HepG2 (cell line): ENCODE results near the gene TRIM34. TPM values are rescaled to one million over a fixed set of nuclear protein-coding genes. Genes with fewer than 3 reads are reported as not detected.
A peak's percentile ranks its signal among the peaks of the same experiment; 100 is the strongest.

Experiments used
- E2F2 ChIP-seq: sonication (generic); formaldehyde crosslinking; IDR thresholded peaks from 2 replicates; pipeline ENCODE4 v1.4.0; 2020; ENCODE audit warnings: missing genetic modification reagents, borderline replicate concordance
- HDAC6 ChIP-seq: fragments of 200-600 bp; sonication (generic); IDR thresholded peaks from 2 replicates; pipeline ENCODE4 v1.7.0; 2017; ENCODE audit warnings: mild to moderate bottlenecking, antibody characterized with exemption, low read length, low read depth
- HHEX ChIP-seq: IDR thresholded peaks from 2 replicates; pipeline ENCODE4 v1.6.1; 2016; ENCODE audit warnings: control low read depth
- IRF9 ChIP-seq: sonication (generic); formaldehyde crosslinking; IDR thresholded peaks from 2 replicates; pipeline ENCODE4 v1.8.0; 2022; ENCODE audit warnings: missing genetic modification reagents, mild to moderate bottlenecking, borderline replicate concordance
- KLF9 ChIP-seq: IDR thresholded peaks from 2 replicates; pipeline ENCODE4 v1.6.1; 2016; ENCODE audit warnings: low read depth
- MAZ ChIP-seq, 2 experiments: sonication (generic) in 1 of 2; formaldehyde crosslinking in 1 of 2; IDR thresholded peaks; 2 replicates each; pipeline versions ENCODE4 v1.5.0 to v1.6.1; 2012 to 2020; ENCODE audit warnings: low read depth in 2 of 2, mild to moderate bottlenecking in 2 of 2, borderline replicate concordance in 1 of 2, improper control_type of control experiment in 1 of 2, low read length in 1 of 2, missing genetic modification reagents in 1 of 2, moderate library complexity in 1 of 2
- MED8 ChIP-seq: sonication (generic); formaldehyde crosslinking; IDR thresholded peaks from 2 replicates; pipeline ENCODE4 v1.8.1; 2023; ENCODE audit warnings: mild to moderate bottlenecking, missing genetic modification reagents; ENCODE audit not compliant: insufficient replicate concordance
- NAIF1 ChIP-seq: sonication (generic); formaldehyde crosslinking; IDR thresholded peaks from 2 replicates; pipeline ENCODE4 v1.5.0; 2020; ENCODE audit warnings: mild to moderate bottlenecking, missing genetic modification reagents, borderline replicate concordance
- PAX8 ChIP-seq: sonication (generic); formaldehyde crosslinking; IDR thresholded peaks from 2 replicates; pipeline ENCODE4 v1.8.0; 2022; ENCODE audit warnings: mild to moderate bottlenecking, missing genetic modification reagents, borderline replicate concordance
- POGZ ChIP-seq: sonication (generic); formaldehyde crosslinking; IDR thresholded peaks from 2 replicates; pipeline ENCODE4 v1.4.0; 2020; ENCODE audit warnings: mild to moderate bottlenecking, missing genetic modification reagents
- RNF2 ChIP-seq: fragments of 450-650 bp; conservative IDR thresholded peaks from 2 replicates; pipeline ENCODE4 v1.6.1; 2016; ENCODE audit warnings: low read depth
- ZBTB37 ChIP-seq: sonication (generic); formaldehyde crosslinking; IDR thresholded peaks from 2 replicates; pipeline ENCODE4 v1.4.0; 2020; ENCODE audit warnings: mild to moderate bottlenecking, missing genetic modification reagents
- ZNF138 ChIP-seq: sonication (generic); formaldehyde crosslinking; IDR thresholded peaks from 2 replicates; pipeline ENCODE4 v1.5.0; 2020; ENCODE audit warnings: mild to moderate bottlenecking, low read depth, missing genetic modification reagents
- ZNF275 ChIP-seq: sonication (generic); formaldehyde crosslinking; IDR thresholded peaks from 2 replicates; pipeline ENCODE4 v1.8.0; 2022; ENCODE audit warnings: missing genetic modification reagents, mild to moderate bottlenecking, inconsistent platforms, borderline replicate concordance
- ZNF574 ChIP-seq: sonication (generic); formaldehyde crosslinking; IDR thresholded peaks from 2 replicates; pipeline ENCODE4 v1.4.0; 2020; ENCODE audit warnings: missing genetic modification reagents
- ZNF576 ChIP-seq: sonication (generic); formaldehyde crosslinking; IDR thresholded peaks from 2 replicates; pipeline ENCODE4 v1.4.0; 2020; ENCODE audit warnings: mild to moderate bottlenecking, missing genetic modification reagents
- ZNF672 ChIP-seq: sonication (generic); formaldehyde crosslinking; IDR thresholded peaks from 2 replicates; pipeline ENCODE4 v1.8.1; 2022; ENCODE audit warnings: missing genetic modification reagents
- polyA plus RNA-seq, 8 experiments: library from polyadenylated mRNA; depleted of rRNA in 3 of 8; stranded (reverse) in 7 of 8; unstranded in 1 of 8; fragments of >200 nt; fragmentation: Illumina TruSeq in 4 of 8; extraction: Trizol in 4 of 8; gene quantifications; 2 replicates each; pipeline versions ENCODE4 v1.2.1 to v1.2.3, GENCODE V29; 2011 to 2016; ENCODE audit warnings: low read depth in 4 of 8, missing spikeins in 1 of 8, mixed read lengths in 1 of 8; ENCODE audit not compliant: insufficient read depth in 1 of 8
- total RNA-seq, 5 experiments: library from RNA; depleted of rRNA; stranded (reverse); fragments of >200 nt; fragmentation: Illumina TruSeq; extraction: Trizol; gene quantifications; 2 replicates each; pipeline ENCODE4 v1.2.3, GENCODE V29; 2016; ENCODE audit warnings: low read depth in 1 of 5

The TRIM34 gene
- total and polyA plus RNA-seq, 2 of the 13 experiments (the other 11 are each of a cell fraction or from before 2014, with no cell fraction given) = 0.13 to 0.42 TPM

- TF ChIP-seq KLF9 = no peak
- TF ChIP-seq ZNF576 (CRISPR knock-in tag) = no peak
- no peak for TF ChIP-seq ZNF275
- no peak for TF ChIP-seq MED8 (CRISPR knock-in tag)
- no peak for TF ChIP-seq HDAC6
- TF ChIP-seq ZNF138 (CRISPR knock-in tag) = no peak
- TF ChIP-seq RNF2 = no peak
- TF ChIP-seq NAIF1 (CRISPR knock-in tag) = no peak
- no peak for TF ChIP-seq ZNF672 (CRISPR knock-in tag)
- TF ChIP-seq IRF9 (CRISPR knock-in tag) = 0 out of 2 replicates have a peak, but pooled peaks have one; percentile 29
- TF ChIP-seq ZBTB37 (CRISPR knock-in tag) = no peak
- TF ChIP-seq E2F2 = no peak
- TF ChIP-seq MAZ (IDR thresholded peaks at IDR 0.05; ENCODE audit: borderline replicate concordance, low read depth, low read length) = no peak
- TF ChIP-seq MAZ (CRISPR knock-in tag; IDR thresholded peaks at IDR 0.05; ENCODE audit: low read depth) = no peak
- TF ChIP-seq HHEX = no peak
- TF ChIP-seq PAX8 (CRISPR knock-in tag) = no peak
- TF ChIP-seq ZNF574 (CRISPR knock-in tag) = peak; percentile 71
- no peak for TF ChIP-seq POGZ (CRISPR knock-in tag)
These were observed 60.0 kb downstream of the TRIM34 start, which contains the start of gene TRIM5 (continued) for GRCh38 chr11:5684646-5685362.
